ENCODE measurements around the gene MED13L.

DNA sequence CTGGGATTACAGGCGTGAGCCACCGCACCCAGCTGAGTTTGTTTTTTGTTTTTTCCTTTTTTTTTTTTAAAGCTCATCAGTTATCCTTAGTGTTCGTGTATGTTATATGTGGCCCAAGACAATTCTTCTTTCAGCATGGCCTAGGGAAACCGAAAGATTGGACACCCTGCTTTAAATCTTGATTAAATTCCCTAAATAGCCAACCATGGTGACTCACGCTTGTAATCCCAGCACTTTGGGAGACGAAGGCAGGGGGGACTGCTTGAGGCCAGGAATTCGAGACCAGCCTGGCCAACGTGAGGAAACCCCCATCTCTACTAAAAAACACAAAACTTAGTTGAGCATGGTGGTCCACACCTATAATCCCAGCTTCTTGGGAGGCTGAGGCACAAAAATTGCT lies 131.1 kb downstream of the MED13L start:
- TF ChIP-seq EZH2 (IDR thresholded peaks at IDR 0.05; ENCODE audit: borderline replicate concordance, low read depth, low read length, severe bottlenecking) (no peak), CTCF (IDR thresholded peaks at IDR 0.05; ENCODE audit: extremely low read depth in 1 of 2, insufficient read depth in 1 of 2, low read depth in 1 of 2, low read length in 2 of 2) (no peak), MAX (IDR thresholded peaks at IDR 0.05; ENCODE audit: insufficient read depth, insufficient read length) (no peak), POLR2AphosphoS5 (IDR thresholded peaks at IDR 0.05; ENCODE audit: insufficient read depth, low read depth, low read length) (no peak), POLR2A (IDR thresholded peaks at IDR 0.05; ENCODE audit: low read depth, low read length) (no peak), JUN (IDR thresholded peaks at IDR 0.05; ENCODE audit: borderline replicate concordance, insufficient read depth, insufficient read length, low read depth) (no peak), FOS (IDR thresholded peaks at IDR 0.05; ENCODE audit: borderline replicate concordance, insufficient read depth, low read length) (no peak), MYC (IDR thresholded peaks at IDR 0.05; ENCODE audit: low read depth, low read length) (no peak), GATA2 (IDR thresholded peaks at IDR 0.05; ENCODE audit: insufficient read depth, insufficient read length, low read depth, low read length) (no peak)
